Motor neuron (in vitro differentiated cells): ENCODE results near the gene CSNK1D. TPM values are rescaled to one million over a fixed set of nuclear protein-coding genes. Genes with fewer than 3 reads are reported as not detected.
A peak's percentile ranks its signal among the peaks of the same experiment; 100 is the strongest.
"Not testable (repeated sequence)": the region's sequence is repeated elsewhere in the genome, so short reads cannot be mapped to it uniquely, and the experiment has no call there.

Experiments used
- ATAC-seq, 8 experiments: fragments of 200-7000 bp; cut with Tn5 transposase; replicated peaks in 6 of 8; 2 replicates each; pipeline ENCODE4 v1.8.0; 2021; ENCODE audit warnings: mild to moderate bottlenecking in 8 of 8, moderate library complexity in 8 of 8
- H3K27ac ChIP-seq, 2 donors: fragments of 250-450 bp; sonication (Bioruptor Pico); 2 replicates each; pipeline ENCODE4 v1.9.0; 2021; ENCODE audit warnings: antibody characterized with exemption in 2 of 2, mild to moderate bottlenecking in 2 of 2, moderate library complexity in 1 of 2
- H3K4me1 ChIP-seq, 2 donors: fragments of 250-450 bp; sonication (Bioruptor Pico); replicated peaks in 1 of 2; 2 replicates each; pipeline ENCODE4 v1.6.1; 2021; ENCODE audit warnings: antibody characterized with exemption in 2 of 2, mild to moderate bottlenecking in 2 of 2, moderate library complexity in 1 of 2
- H3K4me3 ChIP-seq, 5 donors: fragments of 250-450 bp; sonication (Bioruptor Pico); 2 replicates each; pipeline ENCODE4 v1.9.0; 2021; ENCODE audit warnings: antibody characterized with exemption in 5 of 5, mild to moderate bottlenecking in 5 of 5, moderate library complexity in 4 of 5
- whole genome bisulfite sequencing, 10 experiments: fragments of 450-650 bp; shearing (Covaris generic); methylation state at CpG; one replicate each; pipeline ENCODE4 v1.0.0; 2022; 5-methylcytosine and 5-hydroxymethylcytosine counted together
- in situ Hi-C, 9 experiments: fragments of 400-800 bp; cut with MboI; loops; one replicate each; pipeline ENCODE4 v1.15.0; 2021; ENCODE audit warnings: low sequenced_read_pairs in 9 of 9, low pct_unique_long_range_greater_than_20kb in 2 of 9; ENCODE audit not compliant: unreplicated experiment in 9 of 9
- total RNA-seq, 8 experiments: library from RNA; unstranded; fragments of 300-600 nt; gene quantifications; 2 replicates each; pipeline versions ENCODE4 v1.2.3 to v1.2.4, GENCODE V29; 2022

CSNK1D gene
- total RNA-seq, 8 experiments from 2014 or later, result 24.1 to 109 (median 43.9) TPM

GRCh38 chr17:82215095-82215971 lies 58.2 kb downstream of the CSNK1D start:
- H3K4me1 ChIP-seq, result peaks cover 7 to 9% of the 10 kb centered on the region in 2 donors
- no peak for ATAC-seq
- H3K27ac ChIP-seq, result no peak overlapping the region
- H3K4me3 ChIP-seq, result no peak overlapping the region
- 47 to 100% (median 64%) methylated on average over 1 to 7 of the region's 25 CpGs; no CpG with 5 or more reads in 5 of the 10 experiments for WGBS, 10 experiments
- in situ Hi-C loops, result no loop called here

GRCh38 chr17:82214012-82214628 lies 59.4 kb downstream of the CSNK1D start:
- Histone ChIP-seq H3K27ac (no peak overlapping the region), H3K4me1 (peaks cover 7 to 9% of the 10 kb centered on the region in 2 donors), H3K4me3 (no peak overlapping the region)
- no peak for ATAC-seq
- 60 to 100% (median 91%) methylated on average over 1 to 2 of the region's 11 CpGs; no CpG with 5 or more reads in 6 of the 10 experiments for WGBS, 10 experiments
- in situ Hi-C loops, result no loop called here

DNA sequence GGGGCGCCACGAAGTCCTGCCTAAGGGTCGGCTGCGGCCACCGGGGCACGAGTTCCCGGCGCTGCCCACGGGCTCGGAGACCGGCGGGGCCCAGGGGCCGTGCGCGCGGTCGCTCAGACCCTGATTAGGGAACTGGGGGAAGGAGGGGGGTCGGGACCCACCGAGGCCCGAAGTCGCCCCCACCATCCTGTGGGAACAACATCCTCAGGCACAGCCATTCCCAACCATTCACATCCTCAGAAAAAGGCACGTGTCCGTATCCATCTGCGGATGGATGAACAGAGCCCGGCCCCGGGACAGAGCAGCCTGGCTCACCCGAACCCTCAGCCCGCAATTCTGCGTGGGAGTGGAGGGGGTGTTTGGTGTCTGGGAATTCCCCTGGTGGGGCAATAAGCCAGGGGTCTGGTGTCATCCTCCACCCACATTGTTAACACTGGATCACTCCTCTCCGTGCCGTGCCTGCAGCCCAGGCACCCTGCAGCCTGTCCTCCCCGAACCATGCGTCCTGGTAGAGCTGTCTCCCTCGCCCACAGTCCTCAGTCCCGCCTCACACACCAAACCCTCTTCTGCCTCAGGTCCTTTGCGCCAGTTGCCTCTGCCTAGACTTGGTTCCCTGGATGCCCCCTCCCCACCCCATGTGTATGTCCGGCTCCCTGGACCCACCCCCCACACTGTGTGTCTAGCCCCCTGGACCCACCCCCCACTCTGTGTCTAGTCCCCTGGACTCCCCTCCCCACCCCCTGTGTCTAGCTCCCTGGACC lies 60.1 kb downstream of the CSNK1D start:
- ATAC-seq, result peak; percentile 43 to 66 (median 60)
- peak overlapping the region; percentile 80 to 99 (median 97) for H3K4me3 ChIP-seq
- H3K4me1 ChIP-seq, result peaks cover 7 to 9% of the 10 kb centered on the region in 2 donors
- peak overlapping the region; percentile 89 to 94 for H3K27ac ChIP-seq
- in situ Hi-C loops, result no loop called here
- 0 to 11% (median 0%) methylated on average over 1 to 7 of the region's 37 CpGs; no CpG with 5 or more reads in 6 of the 10 experiments for WGBS, 10 experiments

DNA sequence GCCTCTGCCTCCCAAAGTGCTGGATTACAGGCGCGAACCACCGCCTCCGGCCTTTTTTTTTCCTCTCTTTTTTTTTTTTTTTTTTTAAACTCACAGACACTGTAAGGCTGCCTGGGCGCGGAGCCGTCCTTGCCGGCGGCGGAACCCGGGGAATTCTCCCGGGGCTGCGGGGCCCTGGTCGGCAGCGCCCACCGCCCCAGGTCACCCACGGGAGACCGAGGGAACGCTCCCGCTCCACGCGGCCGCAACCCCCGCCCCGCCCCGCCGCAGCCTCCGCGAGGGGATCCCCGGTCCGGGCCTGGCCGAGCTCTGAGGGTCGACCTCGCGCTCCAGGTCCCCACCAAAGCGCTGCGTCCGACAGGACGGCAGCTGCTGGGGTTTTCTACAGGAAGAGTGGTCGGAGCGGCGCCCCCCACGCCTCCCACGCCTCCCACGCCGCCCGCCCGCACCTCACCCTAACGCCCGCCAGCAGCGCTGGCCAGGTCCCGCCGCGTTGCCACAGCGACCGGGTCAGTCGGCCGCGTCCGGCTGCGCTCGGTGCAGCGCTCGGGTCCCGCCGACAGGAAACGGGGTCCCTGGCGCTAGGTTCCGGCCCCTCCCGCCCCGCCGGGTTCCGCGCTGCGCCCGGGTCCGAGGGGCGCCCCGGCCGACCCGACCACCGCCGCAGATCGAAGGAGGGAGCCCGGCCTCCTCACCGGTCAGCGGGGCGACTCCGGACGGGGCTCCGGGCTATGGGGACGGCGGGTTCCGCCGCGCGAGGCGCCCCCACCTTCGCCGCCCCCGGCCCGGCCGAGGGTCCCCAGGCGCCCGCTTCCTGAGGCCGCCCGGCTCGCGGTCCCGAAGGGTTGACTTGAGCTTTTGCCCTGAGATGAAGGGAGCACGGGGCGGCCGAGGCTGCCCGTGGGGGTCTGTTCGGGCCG lies 60.9 kb downstream of the CSNK1D start, which contains the start of gene CCDC57:
Gene CCDC57 (minus strand): TSS at position 512 of the 920 bp plus-strand sequence. CDS start 10,898 bp downstream, outside the sequence.
- in situ Hi-C loops, result no loop called here
- H3K27ac ChIP-seq, result peak within 1 kb of the TSS; percentile 89 to 94
- 7% methylated on average over 3 of the region's 116 CpGs; no CpG with 5 or more reads in 9 of the 10 experiments for WGBS, 10 experiments

GRCh38 chr17:82210655-82211054 lies 62.8 kb downstream of the CSNK1D start:
- ATAC-seq, in situ Hi-C loops, H3K4me3 ChIP-seq, H3K27ac ChIP-seq: not testable (repeated sequence)
- H3K4me1 ChIP-seq, result peaks cover 15 to 16% of the 10 kb centered on the region in 2 donors
- WGBS, 10 experiments, result 80 to 100% (median 98%) methylated on average over 1 to 8 of the region's 11 CpGs; no CpG with 5 or more reads in 1 of the 10 experiments

More for the DNA sequence above, 60.9 kb downstream of the CSNK1D start, which contains the start of gene CCDC57:
- peaks cover 7 to 9% of the 10 kb centered on the region in 2 donors for H3K4me1 ChIP-seq
- peak; percentile 69 to 90 (median 86) for ATAC-seq
- H3K4me3 ChIP-seq, result peak within 1 kb of the TSS; percentile 80 to 99 (median 97)

DNA sequence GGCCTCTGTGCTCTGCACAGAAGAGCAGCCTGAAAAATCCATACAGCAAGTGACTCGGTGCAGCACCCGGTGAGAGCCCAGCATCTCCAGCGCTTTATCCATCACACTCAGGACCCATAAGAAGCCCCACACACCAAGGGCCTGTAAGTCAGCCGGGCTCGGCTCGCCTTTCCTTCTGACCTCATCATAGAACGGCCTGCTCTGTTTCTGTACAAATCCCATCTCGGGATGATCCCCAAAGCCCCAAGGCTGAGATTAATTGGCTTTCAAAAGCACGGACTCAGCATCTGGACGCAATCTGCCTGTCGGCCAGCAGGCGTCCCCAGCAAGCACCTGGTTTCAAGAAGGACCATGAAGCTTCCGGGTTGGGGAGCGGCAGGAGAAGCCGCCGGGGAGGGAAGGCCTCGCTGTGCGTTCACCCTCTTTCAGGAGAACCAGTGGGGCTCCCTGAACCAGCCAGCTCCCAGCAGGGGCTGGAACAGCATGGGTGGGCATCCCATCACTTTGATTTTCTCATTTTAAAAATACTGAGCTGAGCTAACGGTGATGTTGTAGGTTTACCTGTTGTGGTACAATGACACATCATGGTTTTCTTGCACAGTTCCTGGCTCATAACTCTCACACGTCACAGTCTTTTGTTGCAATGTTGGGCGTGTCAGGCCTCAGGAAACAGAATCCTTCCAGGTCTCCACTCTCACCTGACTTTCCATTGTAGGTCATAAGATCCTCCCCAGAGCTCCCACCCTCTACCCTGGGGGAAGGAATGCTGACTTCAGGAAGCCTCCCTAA lies 67.6 kb downstream of the CSNK1D start:
- Histone ChIP-seq H3K4me3 (no peak overlapping the region), H3K4me1 (peaks cover 14 to 16% of the 10 kb centered on the region in 2 donors), H3K27ac (peak overlapping the region; percentile 79 to 83)
- in situ Hi-C loops, result no loop called here
- peak; percentile 79 to 97 (median 87) for ATAC-seq
- WGBS, 10 experiments, result 0 to 23% (median 16%) methylated on average over 1 to 8 of the region's 21 CpGs; no CpG with 5 or more reads in 4 of the 10 experiments

DNA sequence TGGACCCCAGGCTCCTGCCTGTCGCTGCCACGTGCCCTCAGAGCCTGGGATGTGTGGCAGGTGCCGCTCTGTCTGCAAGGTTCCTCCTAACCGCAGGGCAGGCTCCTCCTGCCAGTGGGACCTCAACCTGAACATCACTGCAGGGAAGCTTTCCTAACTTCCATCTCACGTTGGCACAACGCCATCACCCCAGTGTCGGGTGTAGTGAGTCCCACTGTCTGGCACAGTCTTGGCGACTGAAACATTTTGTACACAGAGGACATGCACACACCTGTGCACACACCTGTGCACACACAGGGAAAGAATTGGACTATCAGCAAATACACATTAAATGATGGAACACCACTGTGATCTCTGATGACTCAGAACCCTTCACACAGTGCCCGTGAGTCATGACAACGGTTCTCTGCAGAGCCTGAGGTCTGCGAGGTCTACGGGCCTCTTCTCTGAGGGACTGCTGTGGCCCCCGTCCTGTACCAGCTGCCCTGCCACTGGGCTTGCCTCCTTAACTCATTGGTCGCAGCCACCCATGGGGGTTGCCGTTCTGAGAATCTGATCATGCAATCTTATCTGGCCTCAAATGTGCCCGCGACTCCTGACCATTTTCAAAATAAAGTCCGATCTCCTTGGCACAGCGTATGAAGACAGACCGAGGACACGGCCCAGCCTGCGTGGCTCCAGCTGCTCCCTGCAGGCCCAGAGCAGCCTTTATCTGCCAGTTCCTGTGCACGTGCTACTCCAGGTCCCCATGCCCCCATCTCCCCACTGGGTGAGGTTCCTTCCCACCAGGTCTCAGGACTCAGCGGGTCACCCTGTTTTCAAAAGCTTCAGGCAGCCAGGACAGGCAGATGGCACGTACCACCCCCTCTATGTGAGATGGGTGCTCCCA lies 68.4 kb downstream of the CSNK1D start:
- 40 to 100% (median 71%) methylated on average over 1 to 8 of the region's 25 CpGs; no CpG with 5 or more reads in 3 of the 10 experiments for WGBS, 10 experiments
- no peak overlapping the region for H3K4me3 ChIP-seq
- H3K27ac ChIP-seq, result peak overlapping the region; percentile 79 to 83
- H3K4me1 ChIP-seq, result peaks cover 14 to 16% of the 10 kb centered on the region in 2 donors
- peak in 7 of 8 experiments; percentile 6 to 73 (median 30) for ATAC-seq
- in situ Hi-C loops, result no loop called here

DNA sequence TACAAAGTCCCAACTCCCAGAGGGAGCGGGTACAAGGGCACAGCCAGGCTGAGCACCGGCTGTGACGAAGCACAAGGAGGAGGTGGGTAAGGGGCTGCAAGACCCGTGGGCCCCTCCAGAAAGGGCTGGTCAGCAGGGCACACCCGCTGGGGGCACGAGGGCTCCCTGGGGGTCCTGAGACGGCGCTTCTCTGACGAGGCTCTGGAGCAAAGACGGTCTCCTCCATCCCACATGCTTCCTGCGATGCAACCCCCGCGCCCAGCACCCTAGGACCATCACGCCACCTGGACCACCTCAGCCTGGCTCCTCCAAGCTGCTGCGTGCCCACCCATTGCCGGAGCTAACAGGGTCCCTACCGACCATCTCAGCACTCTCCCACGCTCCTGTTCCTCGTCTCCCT lies 69.6 kb downstream of the CSNK1D start:
- WGBS, 10 experiments, result 86 to 100% (median 100%) methylated on average over 1 to 7 of the region's 19 CpGs; no CpG with 5 or more reads in 7 of the 10 experiments
- ATAC-seq, result no peak
- Histone ChIP-seq H3K4me3 (no peak overlapping the region), H3K4me1 (peaks cover 14 to 16% of the 10 kb centered on the region in 2 donors), H3K27ac (no peak overlapping the region)
- in situ Hi-C loops, result no loop called here

DNA sequence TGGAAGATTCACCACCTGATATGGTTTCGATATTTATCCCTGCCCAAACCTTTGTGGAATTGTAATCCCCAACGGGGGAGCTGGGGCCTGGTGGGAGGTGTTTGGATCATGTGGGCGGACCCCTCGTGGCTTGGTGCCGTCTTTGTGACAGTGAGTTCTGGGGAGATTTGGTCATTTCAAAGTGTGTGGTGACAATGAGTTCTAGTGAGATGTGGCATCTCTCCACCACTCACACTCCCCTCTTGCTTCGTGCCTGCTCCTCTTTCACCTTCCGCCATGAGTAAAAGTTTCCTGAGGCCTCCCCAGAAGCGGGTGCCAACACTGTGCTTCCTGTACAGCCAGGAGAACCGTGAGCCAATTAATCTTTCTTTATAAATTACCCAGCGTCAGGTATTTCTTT lies 70.5 kb downstream of the CSNK1D start:
- no peak overlapping the region for H3K27ac ChIP-seq
- no peak overlapping the region for H3K4me3 ChIP-seq
- H3K4me1 ChIP-seq, result peaks cover 14 to 16% of the 10 kb centered on the region in 2 donors
- in situ Hi-C loops, result no loop called here
- ATAC-seq, result no peak
- 66 to 100% (median 100%) methylated on average over 1 to 10 of the region's 10 CpGs; no CpG with 5 or more reads in 1 of the 10 experiments for WGBS, 10 experiments

GRCh38 chr17:82201498-82201910 lies 72.0 kb downstream of the CSNK1D start:
- H3K4me3 ChIP-seq, result no peak overlapping the region
- H3K27ac ChIP-seq, result no peak overlapping the region
- ATAC-seq, result no peak
- H3K4me1 ChIP-seq, result peaks cover 13 to 16% of the 10 kb centered on the region in 2 donors
- WGBS, 10 experiments, result 80 to 100% (median 92%) methylated on average over 1 to 7 of the region's 23 CpGs; no CpG with 5 or more reads in 5 of the 10 experiments
- in situ Hi-C loops, result no loop called here
